ENCODE data around the gene TMSB15A. TPM values are rescaled to one million over a fixed set of nuclear protein-coding genes. Genes with fewer than 3 reads are reported as not detected.
"Not testable (repeated sequence)": the region's sequence is repeated elsewhere in the genome, so short reads cannot be mapped to it uniquely, and the experiment has no call there.

The TMSB15A gene
- not detected for total RNA-seq
- long read RNA-seq, result 0 reads

DNA sequence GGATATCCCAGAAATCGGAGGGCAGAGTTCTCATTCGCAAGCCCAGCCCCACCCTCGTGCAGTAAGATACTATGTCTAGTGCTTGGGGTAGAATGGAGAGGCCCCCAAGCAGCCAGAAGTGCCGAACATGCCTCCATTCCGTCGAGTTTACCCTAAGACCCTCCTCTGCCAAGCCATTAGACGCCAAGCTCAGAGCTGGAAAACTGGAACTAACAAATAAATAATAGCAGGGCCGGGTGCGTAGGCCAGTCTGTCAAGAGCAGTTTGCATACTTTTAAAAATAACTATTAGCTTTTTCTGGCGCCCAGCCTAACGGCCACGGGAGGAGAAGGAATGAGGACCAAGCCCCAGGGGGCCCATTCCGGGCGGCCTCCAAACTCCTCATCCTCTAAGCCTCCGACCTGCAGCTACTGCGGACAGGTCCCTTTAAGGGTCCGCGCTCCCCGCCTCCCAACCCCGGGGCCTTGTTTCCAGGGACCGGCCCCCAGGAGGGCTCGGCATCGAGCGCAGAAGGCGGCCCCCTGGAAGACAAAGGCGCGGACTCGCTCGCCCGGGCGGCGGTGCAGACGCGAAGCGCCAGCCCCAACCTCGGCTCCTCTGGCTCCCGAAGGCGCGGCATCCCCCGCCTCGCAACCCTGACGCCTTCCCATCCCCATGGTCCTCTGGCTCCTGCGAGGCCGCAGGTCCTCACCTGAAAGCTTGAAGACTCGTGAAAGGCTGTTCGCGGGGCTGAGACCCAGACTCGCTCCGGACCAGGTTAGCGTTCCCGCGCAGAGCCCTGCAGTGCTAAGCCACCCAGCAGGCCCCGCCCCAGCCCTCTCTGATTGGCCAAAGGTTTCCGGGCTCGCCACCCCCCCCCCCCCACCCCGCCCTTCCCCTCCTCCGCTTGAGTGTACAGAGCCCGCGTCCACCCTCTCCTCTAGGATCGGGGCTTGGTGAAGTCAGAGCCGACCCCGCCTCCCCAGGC, at the start of gene TMSB15A:
Gene TMSB15A, minus strand, starts transcription at position 765 of the 967 bp plus-strand sequence.
- intact Hi-C loops (cut with DNase I), result no loop called here
- ATAC-seq (peak; percentile 92 to 99), DNase-seq (peak; percentile 75)

DNA sequence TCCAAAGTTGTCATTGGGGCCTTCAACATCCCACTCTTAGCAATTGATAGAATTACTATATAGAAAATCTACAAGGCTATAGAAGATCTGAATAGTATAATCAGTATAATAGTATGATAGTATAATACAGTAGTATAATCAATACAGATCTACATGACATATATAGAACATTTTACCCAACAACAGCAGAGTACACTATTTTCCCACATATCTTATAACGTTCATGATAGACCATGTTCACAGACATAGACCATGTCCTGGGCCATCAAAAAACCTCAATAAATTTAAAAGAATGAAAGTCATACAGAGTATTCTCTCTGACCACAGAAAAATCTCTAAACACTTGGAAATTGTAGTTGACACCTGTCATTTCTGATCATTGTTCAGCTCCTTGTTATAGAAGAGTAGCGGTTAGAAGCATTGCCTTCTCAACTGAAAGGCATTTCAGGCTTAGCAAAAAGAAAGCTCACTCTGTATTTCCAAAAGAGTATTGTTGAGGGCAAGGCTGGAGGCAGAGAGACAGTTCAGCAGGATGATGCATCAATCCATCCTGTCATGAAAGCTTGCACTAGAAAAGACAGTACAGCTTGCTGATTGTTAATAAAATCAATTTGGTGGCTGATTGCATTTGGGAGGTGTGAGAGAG, 44.0 kb upstream of the TMSB15A start:
- ATAC-seq (no peak), DNase-seq (no peak)
- intact Hi-C loops (cut with DNase I), result no loop called here

DNA sequence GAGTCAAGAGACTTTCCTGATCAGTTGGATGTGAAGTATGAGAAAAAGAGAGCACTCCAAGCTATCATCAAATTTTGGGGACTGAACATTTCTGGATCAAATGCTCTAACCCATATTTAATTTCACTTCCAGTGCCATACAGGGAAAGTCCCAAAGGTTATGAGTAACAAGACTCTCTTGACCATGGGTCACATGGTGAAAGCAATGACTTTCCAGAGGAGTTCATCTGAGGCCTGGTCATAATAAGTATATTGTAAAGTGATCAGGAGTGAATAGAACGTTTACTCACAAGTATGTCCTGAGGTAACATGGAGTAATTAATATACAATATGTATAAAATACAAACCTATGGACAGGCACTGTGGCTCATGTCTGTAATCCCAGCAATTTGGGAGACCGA, 42.1 kb upstream of the TMSB15A start:
- intact Hi-C loops (cut with DNase I), result no loop called here
- no peak for ATAC-seq
- no peak for DNase-seq

DNA sequence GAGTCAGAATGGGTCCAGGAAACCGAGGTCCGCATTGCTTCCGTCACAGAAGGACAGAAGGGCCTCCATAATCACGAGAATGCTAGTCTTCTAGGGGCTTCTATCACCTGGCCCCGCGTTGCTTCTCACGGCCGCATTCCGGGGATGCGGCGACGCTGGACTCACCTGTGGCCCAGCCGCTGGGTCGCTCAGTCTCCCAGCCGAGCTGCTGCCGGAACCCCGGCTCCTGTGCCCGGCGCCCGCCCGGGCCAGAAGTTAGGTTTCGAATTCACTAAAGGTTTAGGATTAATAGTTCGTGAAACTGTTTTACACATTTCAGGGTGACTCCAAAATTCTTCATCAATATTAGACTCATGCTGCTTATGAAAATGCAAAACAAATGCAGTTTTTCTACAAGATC, 31.7 kb upstream of the TMSB15A start:
- DNase-seq, result no peak
- intact Hi-C loops (cut with DNase I), result no loop called here
- ATAC-seq, result no peak

DNA sequence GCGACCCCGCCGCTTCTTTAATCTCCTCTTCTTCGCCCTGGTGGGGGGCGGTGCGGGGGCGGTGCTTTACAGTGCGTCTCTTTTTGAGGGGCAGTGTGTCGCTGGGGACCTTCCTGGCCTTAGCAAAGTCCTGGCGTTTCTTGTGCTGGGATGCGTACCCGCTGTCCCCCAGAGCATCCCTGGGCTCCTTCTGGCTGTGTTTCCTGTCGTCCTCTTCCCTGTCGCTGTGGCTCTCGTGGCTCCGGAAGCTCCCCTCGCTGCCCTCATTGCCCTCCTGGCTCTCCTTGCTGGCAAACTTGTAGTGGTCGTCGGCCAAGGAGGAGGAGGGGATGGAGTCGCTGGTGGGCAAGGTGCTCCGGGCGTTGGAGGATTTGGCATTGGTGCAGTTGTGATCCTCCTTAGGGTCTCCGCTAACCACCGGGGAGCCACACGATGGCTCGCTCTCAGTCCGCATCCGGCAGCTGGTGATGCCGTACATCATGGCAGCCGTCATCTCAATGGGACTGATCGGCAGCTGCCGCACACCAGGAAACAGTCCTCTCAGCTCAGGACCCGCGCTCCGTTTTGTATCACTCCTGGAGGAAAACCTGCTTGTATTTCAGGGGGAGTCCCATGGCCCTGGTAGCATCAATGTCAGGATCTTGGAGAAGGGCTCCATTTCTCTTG, 30.4 kb upstream of the TMSB15A start:
- intact Hi-C loops (cut with DNase I), result no loop called here
- ATAC-seq, result no peak

DNA sequence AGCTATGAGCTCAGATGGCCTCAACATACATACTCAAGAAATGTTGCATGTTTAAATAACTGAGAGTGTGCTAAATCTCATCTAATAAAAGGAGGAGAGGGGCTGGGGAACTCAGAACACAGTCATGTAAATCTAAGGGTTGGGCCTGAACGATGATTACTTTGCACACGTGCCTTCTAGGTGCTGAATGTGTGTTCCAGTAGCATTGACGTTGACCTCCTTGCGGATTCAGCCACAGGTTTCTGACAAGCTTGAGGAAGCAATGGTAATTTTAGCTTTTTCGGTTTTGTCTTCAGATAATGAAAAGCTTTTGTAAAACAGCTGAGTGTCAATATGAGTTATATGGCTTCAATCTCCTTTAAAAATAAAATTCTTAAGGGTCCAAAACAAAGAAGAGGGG, 29.6 kb upstream of the TMSB15A start:
- DNase-seq; intact Hi-C loops (cut with DNase I); ATAC-seq: not testable (repeated sequence)

More for the DNA sequence above, 30.4 kb upstream of the TMSB15A start:
- DNase-seq, result no peak

DNA sequence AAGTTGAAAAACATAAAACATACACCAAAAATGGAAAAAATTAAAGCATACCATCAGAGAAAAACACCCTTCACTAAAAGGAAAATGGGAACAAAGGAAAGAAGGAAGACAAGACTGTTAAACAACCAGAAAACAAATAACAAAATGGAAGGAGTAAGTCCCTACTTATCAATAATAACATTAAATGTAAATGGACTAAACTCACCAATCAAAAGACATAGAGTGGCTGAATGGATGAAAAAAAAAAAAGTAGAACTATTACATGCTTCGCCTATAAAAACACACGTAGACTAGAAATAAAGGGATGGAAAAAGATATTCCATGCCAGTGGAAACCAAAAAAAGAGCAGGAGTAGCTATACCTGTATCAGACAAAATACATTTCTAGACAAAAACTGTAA, 19.4 kb upstream of the TMSB15A start:
- ATAC-seq, result no peak
- no peak for DNase-seq
- intact Hi-C loops (cut with DNase I), result no loop called here

DNA sequence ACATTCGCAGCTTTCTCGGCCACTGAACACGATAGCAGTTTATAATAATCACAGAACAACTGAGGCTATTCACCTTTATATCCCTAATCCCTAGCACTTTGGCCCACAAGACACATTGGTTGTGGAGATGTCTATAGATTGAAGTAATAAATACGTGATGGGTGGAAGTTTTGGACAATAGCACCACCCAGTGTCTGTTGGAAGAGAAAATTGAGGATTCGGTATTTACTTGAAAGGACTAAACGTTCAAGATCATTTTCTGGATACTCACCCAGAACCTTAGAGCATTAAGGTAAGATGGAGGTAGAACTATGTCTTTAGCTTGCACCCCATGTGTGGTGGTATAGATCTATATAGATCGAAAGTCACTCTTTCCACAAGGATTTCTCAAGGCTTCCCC, 787 bp upstream of the TMSB15A start:
- ATAC-seq, result no peak
- intact Hi-C loops (cut with DNase I), result no loop called here
- DNase-seq, result no peak

DNA sequence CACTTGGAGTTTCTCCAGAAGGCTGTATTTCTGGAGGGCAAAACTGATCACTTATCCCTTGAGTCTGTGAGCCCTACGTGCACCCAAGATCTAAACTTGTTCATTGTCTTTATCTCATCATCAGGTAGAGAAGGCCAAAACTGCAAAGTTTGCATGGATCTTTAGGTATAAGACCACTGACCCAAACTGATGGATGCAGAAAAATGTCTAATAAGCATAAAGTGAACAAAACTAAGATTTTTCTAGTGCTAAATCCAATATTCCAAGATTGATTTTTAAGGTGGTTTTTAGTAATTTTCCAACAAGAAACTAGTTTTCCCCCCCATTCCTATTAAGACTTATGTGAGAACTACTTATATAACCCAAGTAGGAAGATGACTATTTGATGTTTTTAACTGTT, 2.0 kb downstream of the TMSB15A start:
- DNase-seq, result no peak
- intact Hi-C loops (cut with DNase I), result no loop called here
- ATAC-seq, result no peak

DNA sequence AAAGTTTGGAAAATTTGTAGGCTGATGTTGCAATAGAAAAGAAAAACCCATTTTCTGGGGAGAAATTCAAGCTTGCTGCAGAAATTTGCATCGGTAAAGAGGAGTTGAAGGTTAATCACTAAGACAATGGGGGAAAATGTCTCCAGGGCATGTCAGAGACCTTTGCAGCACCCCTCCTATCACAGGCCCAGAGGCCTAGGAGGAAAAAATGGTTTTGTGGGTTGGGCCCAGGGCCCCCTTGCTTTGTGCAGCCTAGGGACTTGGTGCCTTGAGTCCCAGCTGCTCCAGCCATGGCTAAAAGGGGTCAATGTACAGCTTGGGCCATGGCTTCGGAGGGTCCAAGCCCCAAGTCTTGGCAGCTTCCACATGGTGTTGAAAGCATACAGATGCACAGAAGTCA, 17.8 kb downstream of the TMSB15A start:
- no peak for DNase-seq
- ATAC-seq, result no peak
- intact Hi-C loops (cut with DNase I), result loop anchor here in 1 of 2 donors (10.0 kb wide), 1 partner anchor 336 kb away; no protein-coding TSS in a partner anchor

DNA sequence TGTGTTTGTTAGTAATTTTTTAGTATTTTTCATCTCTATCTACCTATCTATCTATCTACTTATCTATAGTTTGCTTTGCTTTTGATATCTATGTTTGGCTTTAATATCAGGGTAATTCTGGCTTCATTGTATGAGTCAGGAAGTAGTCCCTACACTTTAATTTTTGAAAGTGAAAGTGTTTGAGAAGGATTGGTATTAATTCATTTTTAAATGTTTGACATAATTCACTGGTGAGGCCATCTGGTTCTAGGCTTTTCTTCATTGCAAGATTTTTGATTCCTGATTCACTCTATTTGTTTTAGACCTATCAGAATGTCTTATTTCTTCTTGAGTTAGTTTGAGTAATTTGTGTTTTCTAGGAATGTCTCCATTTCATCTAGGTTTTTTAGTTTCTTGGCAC, 24.8 kb downstream of the TMSB15A start:
- intact Hi-C loops (cut with DNase I), result loop anchor here in 1 of 2 donors (10.0 kb wide), 1 partner anchor 343 kb away; no protein-coding TSS in a partner anchor
- ATAC-seq (no peak), DNase-seq (no peak)

DNA sequence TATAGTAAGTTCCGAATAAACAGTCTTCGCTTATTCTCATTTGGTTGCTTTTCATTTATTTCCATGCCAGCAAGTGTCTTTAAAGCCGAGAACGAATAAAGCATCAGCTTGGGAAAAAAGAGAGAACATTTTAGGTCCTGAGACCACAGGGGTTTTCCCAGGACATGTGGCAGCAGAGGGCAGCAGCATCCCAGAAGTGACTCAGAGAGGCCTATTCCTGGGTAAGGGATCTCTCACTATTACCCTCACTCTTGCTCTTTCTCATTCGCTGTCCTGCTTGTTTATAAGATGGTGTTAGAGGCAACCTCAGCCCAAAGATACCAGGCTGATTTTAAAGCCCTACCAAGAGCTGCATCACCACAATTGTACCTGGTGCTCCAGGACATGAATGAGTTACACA, 37.8 kb downstream of the TMSB15A start:
- peak in 1 of 2 donors; percentile 45 for ATAC-seq
- DNase-seq; intact Hi-C loops (cut with DNase I): not testable (repeated sequence)

DNA sequence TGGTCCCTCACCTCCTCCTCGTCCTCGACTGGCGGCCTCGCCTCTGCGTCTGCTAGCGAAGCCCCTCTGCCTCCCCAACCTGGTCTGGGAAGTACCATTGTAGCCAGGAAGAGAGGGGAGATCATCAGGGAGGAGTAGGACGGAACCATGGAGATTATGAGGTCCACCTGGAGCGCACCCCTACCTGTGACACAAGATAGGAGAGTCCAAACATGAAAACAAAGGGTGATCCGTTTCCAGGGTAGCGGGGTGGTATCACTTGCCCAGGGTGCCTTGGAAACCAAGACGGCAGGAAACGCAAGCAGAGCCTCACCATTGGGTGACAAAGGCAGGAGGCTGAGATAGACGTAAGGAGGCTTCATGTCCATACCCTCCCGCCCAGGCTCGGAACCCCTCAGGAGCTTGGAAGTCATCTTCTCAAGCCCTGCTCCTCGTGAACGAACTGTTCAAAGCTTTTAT, 44.7 kb downstream of the TMSB15A start, which contains the start of gene TCP11X2:
Gene TCP11X2, minus strand, starts transcription at position 51 of the 459 bp plus-strand sequence.
- DNase-seq; intact Hi-C loops (cut with DNase I); ATAC-seq: not testable (repeated sequence)

DNA sequence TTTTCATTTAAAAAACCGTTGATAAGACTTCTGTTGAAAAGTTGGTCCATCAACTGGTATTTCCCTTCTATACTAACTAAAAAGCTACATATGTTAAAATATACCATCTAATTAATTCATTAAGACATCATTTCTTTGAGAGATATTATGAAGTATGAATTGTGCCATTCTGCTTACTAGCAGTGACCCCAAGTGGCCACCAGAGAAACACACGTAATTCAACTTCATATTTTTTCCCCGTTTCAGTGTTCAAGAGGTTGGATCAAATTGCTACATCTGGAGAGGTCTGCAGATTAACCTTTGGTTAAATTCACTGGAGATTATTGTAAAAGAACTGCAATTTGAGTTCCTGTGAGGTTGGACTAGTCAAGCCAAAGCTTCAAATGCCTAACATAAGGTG, 46.3 kb downstream of the TMSB15A start:
- DNase-seq; ATAC-seq; intact Hi-C loops (cut with DNase I): not testable (repeated sequence)

Other genes with a start within 250 kb of the TMSB15A start
- not detected for gene NXF2B, start 76.7 kb downstream of the TMSB15A start, total RNA-seq
- gene TCP11X2, start 44.9 kb downstream of the TMSB15A start, total RNA-seq, result not detected
- gene ARMCX5, start 82.8 kb upstream of the TMSB15A start, total RNA-seq, result 1 to 10 TPM; 4.1 to 7.3 TPM
- 10 to 100 TPM; 10.1 to 15.4 TPM for gene GPRASP1, start 134.7 kb upstream of the TMSB15A start, total RNA-seq
- 10 to 100 TPM; 15.3 to 17.9 TPM for gene GPRASP2, start 195.7 kb upstream of the TMSB15A start, total RNA-seq
- 1 to 10 TPM; 4.8 to 5.4 TPM for gene GPRASP3, start 204.0 kb upstream of the TMSB15A start, total RNA-seq

Data from left cardiac atrium (tissue), 4 donors.